Stimulated activated CD8-positive, alpha-beta memory T cell treated with anti-CD3 and anti-CD28 coated beads, Interleukin-12 subunit alpha, Interleukin-12 subunit beta, amount 100 ng/mL, for 24 hours (primary cell): Measurements from ENCODE around the gene MEIKIN.

ENCODE experiments used
- DNase-seq: peaks from one replicate; pipeline ENCODE4 v3.0.0-alpha.2; 2020; ENCODE audit errors: extremely low read depth

MEIKIN gene, protein sequence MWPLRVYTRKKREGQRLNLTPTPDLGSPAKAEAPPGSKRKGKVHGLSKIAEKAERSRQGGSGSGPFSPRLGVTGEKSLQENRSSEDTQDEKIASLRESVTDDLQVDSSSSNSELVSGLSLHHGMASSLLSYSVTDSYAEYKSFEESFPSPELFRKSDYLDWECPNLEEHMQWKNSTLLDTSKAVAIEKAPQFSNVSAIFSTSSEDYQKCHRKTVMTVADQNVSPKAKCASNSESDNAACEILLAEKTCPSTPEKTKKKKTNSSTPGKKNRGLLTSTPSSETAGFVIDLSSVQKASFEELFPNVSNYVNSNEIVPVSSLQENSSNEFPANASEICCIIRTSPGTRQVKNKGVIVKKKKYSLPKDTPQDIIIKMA

DNA sequence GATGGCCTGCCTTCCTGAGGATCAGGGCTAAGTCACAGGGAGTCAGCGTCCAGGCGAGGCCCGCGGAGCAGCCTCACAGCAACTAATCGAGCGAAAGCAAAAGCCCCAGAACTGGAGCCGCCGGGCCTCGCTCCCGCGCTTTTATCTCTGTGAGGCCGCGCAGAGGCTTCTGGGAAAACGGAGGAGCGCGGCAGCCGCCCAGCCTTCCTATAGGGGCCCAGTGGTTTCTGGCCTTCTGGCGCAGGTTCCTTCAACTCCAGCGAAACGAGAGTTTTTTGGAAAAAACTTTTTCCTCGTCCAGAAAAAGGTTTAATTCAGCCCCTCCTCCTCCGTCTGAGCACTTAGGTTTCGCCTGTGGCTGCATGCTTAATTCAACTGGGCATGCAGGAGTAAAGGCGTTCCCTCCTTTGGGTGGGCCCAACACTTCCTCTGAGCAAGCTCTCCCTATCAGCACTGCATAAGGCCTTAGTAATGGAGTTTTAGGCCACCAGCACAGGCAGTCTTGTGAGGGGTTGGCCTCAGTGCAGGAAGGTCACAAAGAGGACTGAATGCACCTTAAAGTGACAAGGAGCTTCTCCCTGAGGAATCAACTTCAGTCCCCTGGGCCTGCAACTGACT lies at the start of gene MEIKIN:
TSS of gene MEIKIN (minus strand) at position 113 of the 618 bp plus-strand sequence. CDS start 158 bp downstream, outside the sequence.
- DNase-seq = no peak

DNA sequence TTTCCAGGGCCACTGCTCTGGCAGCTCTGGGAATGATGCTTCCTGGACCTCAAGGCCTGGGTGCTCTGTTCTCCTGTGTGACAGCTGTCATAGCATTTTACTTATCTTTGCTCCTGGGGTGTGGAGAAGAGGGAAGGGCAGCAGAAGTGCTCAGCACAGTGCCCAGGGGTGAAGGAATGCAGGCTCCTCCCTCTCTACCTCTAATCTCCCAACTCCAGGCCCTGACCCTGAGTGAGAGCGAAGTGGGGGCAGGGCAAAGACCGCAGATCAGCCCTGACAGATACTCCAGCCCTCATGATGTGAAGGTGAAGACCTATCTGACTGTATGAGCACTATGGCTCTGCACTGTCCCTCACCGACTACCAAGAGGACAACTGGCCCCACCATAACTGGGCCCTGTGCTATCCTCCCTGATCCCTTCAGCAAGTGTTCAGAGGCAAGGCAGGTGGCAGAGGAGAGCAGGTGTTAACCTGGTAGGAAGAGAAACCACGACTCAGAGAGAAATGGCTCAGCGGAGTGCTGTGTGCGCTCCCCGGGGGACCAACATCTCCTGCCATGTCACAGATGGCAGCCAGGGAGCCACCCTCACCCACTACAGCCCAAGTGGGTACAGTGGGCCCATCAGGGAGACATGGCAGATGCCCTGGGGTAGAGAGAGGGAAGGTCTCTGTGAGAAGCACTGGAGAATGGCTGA lies 49.2 kb upstream of the MEIKIN start:
- DNase-seq = no peak

DNA sequence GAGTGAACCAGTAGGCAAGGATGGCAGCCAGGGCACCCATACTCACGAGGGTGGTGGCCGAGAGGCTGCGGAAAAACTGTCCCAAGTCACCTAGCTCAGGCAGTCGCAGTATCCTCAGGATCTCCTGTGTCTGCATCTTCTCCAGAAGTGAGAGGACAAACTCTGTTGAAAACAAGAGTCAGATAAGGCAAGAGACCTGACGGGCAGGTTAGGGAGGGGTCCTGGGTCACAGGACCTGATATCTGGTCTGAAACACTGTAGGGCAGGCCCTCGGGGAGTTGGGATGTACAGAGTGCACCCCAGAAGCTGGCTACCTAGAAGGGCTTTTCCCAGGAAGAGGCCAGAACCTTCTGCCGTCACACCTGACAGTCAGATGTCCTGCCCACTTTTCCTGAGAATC lies 48.6 kb upstream of the MEIKIN start:
- no peak for DNase-seq

DNA sequence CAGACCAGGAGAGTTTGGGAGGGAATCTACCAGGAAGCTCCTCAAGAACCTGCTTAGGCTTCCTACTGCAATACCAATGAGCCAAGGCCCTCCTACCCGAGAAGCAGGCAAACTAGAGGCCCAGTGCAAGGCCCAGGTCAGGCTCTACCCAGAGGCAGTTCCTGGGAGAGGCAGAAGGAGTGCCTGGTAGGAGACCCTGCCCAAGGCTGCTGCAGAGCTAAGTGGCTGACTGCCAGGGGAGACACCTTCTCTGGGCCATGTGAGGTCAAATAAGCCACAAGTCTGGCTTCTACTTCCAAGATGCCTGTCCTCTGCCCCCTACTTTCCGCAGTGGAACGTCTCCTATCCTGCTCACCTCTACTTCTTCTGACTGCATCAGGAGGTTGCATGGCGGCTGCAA lies 48.2 kb upstream of the MEIKIN start:
- DNase-seq = no peak

DNA sequence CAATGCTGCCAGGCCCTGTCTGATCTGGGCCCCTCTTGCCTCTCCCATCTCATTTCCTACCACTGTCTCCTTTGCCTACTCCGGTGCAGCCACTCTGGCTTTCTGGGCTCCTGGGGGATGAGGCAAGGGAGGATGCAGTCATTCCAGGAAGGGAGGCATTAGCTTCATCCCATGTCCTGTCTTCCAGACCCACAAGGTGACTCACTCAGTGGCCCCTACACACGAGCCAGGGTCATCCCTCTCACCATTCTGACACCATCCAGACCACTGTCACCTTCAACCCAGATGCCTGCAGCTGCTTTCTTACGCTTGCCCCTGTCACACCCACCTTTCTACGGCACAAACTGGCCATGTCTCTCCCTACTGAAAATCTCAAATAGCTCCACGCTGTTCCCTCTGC lies 46.9 kb upstream of the MEIKIN start:
- no peak for DNase-seq

DNA sequence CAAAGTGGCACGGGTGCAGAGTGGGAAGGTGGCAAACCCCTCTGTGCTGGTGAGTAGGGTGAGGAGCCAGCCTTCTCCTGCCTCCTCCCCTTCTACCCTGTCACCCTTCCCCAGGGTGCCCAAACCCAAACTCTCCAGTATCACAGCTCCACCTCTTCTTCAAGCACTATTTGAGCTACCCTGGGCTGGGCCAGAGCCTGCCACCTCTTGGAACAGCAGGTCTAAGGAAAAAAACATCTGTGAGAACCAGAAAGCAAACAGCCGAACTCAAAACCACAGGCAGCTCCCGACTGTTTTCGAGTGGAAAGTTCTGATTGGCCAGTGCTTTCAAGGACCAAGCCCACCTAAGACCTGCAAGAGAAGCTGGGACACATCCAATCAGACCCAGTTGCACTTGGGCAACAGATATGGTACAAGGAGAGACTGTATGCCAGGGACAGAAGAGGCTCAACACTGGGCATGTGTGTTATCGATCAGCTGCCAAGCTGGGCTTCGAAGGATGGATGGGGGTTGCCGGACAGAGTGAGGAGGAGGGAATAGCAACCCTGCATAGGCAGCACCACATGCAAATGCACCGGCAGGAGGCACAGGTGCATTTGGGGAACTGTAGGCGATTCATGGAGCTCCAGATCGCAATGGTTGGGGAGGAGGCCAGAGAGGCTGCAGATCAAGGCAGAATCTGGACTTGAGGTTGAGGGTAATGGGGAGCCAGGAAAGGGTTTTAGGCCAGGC lies 46.3 kb upstream of the MEIKIN start:
- DNase-seq = no peak

DNA sequence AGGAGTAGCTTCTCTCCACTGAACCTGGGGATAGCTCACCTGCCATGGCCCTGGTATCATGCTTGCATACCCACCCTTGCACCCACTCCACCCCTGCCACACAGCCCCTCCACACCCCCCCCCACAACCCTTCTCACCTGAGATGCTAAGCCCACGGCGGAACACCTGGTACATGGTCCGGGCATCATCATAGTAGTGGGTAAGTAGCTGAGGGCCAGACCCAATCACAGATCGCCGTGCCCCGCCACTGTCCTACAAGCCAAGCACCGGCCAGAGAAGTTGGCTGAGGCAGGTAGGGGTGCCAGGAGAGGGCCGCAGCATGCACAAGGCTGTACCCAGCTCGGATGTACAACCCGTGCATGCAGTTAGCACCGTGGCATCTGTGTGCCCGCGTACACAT lies 45.3 kb upstream of the MEIKIN start:
- no peak for DNase-seq

DNA sequence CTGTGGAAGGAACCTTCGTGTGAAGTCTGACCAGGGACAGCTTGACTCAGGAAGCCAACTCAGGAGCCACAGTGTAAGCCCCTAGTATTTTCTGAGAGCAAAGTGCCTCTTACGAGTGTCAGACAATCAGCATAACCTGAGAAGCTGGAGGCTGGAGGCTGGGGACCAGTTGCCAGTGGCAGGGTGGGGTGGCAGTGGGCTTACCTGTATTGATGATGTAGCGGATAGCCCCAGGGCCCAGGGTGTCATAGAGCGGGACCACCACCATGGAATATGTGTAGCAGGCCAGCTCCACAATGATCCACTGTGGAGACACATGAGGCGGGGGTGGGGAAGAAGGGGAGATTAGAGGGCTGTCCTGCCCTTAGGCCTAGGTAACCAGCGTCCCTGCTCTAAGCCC lies 43.1 kb upstream of the MEIKIN start:
- no peak for DNase-seq

DNA sequence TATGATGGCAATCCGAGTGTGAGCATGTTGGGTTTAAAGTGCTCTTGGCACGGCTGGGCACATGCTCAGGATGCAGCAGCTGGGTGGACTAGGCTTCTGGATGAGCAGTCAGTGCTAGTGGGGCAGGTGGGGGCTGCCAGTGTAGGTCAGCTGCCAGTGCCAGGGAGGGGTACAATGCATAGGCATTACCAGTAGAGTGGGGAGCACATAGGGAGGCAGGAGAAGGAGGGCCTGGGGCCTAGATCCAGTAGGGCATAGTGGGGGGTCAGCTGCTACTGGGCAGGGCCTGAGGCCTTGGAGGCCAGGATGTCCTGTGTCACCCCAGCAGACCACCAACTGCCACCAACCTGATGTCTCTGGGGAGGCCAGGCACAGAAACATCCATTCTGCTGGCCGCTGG lies 41.8 kb upstream of the MEIKIN start:
- DNase-seq = no peak

DNA sequence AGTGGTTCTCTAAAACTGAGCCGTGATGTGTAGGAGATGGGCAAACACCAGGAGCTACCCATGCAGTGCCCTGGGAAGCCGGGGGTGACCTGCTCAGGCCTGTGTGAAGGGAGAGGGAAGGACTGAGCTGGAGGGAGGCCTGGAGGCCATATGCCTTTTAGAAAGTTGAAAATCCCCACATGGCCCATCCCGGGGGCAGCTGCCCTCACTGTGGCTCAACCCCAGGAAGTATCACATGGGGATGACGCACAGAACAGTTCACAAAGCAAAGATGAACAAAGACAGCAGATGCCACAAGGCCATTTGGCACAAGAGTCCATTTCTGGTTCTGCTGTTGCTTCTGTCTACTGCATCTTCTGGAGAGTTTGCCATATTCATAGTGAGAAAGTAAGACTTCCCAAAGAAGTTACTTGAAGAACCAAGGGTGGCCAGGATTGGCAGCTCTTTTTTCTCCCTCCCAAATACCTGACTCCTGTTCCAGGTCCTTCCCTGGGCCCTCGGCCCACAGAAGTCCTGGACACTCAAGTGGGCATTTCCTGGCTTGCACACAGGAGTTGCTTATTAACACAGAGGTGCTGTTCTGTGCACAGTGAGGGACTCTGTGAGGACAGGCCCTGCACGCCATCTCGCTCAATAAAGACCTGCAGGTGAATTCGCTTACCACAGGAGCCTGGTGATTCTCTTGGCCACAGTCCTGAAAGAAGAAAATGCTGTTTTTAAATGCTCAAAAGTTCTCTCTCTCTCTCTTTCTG lies 40.9 kb upstream of the MEIKIN start:
- no peak for DNase-seq

DNA sequence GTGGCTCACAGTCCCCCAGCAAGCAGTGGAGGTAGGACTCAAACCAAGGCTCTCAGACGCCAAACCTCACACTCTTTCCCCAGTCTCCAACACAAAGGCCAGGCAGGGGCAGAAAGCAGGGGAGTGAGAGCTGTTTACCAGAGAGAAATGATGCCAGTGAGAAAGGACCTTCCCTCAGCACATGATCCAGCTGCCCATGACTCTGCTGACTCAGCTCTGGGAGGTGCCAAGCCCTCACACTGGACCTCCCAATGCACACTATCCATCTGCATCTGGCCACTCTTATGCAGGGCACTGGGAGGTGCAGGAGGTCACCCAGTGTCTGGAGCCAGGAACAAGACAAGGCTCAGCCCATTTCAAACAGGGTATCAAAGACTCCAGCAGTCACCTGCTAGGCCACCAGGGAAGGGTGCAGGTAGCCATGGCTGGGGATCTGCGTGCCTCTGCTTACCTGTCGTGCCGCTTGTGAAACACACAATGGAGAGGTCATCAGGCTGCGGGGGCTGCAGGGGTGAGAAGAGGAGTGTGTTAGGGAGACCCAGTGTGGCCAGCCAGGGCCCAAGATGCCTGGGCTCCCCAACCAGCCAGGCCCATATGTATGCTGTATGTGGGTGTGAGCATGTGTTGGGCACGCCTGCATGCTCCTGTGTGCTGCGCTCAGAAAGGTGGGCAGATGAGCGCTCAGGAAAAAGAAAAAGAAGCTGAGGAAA lies 39.6 kb upstream of the MEIKIN start:
- no peak for DNase-seq

DNA sequence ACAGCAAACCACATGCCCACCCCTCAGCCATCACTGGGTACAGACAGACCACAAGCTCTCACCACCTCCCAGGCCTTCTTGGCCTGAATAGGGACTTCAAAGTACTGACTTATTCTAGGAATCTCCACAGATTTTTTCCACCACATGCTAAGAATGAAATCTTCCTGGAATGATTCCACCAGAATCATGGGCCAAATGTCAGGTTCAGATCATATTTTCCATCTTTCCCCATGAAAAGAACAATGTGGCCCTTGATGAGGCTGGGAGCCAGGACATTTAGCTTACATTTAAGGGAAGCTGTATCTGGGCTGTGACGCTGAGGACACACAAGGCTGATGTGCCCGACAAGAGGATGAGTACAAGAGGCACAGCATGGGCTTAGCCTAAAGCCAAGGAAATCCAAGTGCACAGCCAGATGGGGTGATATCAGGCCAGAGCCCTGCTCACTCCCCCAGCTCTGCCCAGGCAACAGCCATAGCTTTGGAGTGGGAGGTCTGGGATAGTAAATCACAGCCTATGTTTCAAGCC lies 37.8 kb upstream of the MEIKIN start:
- DNase-seq = no peak

DNA sequence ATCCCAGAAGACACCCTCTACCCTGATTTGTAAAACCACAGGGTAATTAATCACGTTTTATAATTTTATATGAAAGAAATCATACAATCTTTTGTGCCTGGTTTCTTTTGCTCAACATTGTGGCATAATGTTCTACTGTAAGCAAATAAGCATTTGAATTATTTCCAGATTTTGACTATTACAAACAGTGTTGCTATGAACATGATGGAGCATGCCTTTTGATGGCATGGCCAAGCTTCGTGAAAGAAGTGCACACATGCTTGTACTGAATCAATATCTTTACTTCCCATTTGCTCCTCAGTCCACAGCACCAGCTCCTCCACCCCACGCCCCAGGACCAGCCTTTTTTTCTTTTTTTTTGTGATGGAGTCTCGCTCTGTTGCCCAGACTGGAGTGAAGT lies 36.1 kb upstream of the MEIKIN start:
- DNase-seq = no peak

DNA sequence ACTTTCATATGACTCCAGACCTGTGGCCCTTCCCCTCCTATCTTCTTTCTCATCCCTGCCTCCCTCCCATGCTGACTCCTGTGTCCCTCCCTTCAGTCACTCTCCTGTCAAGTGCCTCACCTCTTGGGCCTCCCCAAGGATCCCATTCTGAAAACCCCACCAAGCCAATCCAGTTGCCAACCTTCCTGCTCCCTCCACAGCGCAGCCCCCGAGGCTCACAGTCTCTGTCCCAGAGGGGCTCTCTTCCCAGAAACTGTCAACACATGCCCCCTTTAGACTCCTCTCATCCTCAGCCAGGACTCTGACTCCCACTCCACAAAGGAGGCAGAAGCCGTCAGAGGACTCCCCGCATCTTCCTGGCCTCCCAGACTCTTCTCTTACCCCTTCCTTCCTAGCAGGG lies 35.2 kb upstream of the MEIKIN start:
- DNase-seq = no peak

DNA sequence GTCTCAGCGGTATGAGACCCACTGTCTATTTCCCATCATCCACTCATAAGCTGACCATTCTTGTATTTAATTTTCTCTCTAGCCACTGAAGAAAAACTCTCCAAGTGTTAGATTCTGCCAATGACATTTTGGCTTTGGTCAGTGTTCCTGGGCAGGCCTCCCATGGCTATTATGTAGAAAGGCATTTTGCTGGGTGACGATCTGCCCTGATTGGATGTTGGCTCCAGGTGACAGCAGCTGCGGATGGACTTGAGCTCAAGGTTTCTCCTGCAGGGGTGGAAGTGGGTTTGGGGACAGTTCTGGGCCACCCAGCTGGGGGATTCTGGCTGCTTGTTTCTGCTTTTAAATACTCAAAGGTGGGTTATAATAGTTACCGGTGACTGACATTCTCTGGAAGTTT lies 34.4 kb upstream of the MEIKIN start:
- DNase-seq = no peak

DNA sequence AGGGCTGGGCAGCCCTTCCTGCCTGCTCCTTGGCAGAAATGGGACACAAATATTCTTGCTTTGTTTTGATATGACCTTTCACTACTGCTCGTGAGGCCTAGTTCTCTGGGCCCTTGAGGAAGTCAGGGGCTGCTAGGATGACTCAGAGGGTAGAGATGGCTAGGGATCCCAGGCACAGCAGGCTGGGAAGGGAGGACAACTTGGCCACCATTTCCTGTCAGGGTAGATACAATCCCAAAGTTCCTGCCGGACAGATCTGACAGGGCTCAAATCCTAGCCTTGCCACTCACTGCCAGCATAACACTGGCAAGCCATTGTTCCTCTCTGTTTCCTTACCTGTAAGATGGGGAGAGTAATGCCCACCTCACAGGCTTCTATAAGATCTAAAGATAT lies 31.7 kb upstream of the MEIKIN start:
- no peak for DNase-seq

DNA sequence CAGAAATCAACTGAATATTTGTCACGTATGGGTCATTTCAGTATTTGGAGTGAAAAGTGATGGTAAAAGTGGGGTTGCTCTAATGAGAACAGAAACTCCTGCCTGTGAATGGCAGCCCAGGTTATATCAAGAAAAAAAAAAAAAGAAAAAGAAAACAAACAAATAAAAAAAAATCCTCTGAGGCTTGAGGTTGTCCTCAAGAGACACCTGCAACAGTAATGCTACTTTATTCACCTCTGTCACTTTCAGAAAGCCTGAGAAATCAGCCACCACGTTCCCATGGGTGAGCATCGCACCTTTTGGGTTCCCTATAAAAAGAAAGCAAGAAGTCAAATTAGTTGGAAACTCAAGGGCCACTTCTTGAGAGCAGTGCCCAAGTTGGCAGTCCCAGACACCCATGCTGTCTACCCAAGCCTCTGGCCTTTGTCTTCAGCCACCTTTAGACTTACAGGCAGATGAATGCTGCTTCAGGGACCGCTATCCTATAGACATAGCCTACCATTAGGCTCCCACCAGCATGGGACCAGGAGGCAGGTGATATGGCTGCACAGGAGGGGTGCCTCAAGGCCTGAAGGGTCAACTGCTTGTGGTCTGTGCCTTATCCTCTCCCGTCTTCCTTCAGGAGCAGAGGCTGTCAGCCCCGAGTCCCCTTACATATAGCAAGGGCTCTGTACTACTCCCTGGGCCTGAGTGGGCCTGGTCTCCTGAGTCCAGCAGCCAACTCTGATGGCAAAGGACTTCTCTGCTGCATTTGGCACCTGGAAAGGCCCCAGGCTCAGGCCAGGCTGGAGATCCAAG lies 31.1 kb upstream of the MEIKIN start:
- no peak for DNase-seq

DNA sequence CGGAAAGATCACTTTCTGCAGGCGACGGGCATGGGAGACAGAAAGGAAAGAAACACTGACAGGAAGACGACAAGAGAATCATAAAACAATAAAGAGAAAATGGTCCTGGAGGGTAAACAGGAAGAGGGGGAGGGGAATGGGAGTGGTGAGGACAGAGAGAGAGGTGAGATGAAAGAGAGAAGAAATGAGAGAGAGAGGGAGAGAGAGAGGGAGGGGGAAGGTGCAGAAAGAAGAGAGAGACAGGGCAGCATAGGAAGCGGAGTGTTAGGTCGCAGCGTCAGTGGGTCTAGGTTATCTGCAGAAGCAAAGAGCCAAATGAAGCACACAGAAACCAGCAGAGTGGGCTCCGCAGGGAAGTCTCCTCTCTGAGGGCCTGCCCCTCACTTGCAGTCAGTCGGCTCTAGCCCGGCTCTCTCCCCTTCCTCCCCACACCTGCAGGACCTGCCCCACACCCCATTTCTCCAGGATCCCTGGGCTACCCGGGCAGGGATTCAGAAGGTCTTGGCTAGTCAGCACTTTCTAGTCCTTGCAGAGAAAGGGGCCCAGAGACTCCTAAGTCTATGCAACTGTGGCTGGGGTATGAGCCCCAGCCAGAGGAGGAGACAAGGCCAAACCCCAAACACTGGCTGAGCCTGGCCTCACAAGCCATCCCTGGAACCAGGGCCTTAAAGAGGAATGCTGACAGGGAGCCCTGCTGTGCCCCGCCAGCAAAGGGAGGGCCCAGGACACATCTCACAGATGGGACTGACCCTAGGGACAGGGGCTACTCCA lies 29.7 kb upstream of the MEIKIN start:
- no peak for DNase-seq

DNA sequence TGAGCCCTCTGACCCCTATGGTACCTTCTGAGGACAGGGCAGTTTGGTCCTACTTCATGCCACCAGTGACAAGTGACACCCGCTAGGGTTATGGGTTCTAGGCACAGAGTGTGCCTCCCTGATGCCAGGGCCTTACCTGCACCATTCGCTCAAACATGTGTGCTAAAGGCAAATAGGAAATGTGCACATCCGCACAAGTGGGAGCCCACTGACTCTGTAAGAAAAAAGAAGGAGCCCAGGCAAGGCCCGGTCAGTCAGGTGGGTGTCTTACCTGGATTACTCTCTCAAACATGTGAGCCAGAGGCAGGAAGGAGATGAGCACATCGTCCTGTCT lies 29.1 kb upstream of the MEIKIN start:
- no peak for DNase-seq
